Motor neuron (in vitro differentiated cells): ENCODE results near the gene DLGAP1. TPM values are rescaled to one million over a fixed set of nuclear protein-coding genes. Genes with fewer than 3 reads are reported as not detected.

Experiments used
- ATAC-seq, 8 experiments: fragments of 200-7000 bp; cut with Tn5 transposase; replicated peaks in 6 of 8; 2 replicates each; pipeline ENCODE4 v1.8.0; 2021; ENCODE audit warnings: mild to moderate bottlenecking in 8 of 8, moderate library complexity in 8 of 8
- H3K27ac ChIP-seq, 2 donors: fragments of 250-450 bp; sonication (Bioruptor Pico); 2 replicates each; pipeline ENCODE4 v1.9.0; 2021; ENCODE audit warnings: antibody characterized with exemption in 2 of 2, mild to moderate bottlenecking in 2 of 2, moderate library complexity in 1 of 2
- H3K4me1 ChIP-seq, 2 donors: fragments of 250-450 bp; sonication (Bioruptor Pico); replicated peaks in 1 of 2; 2 replicates each; pipeline ENCODE4 v1.6.1; 2021; ENCODE audit warnings: antibody characterized with exemption in 2 of 2, mild to moderate bottlenecking in 2 of 2, moderate library complexity in 1 of 2
- H3K4me3 ChIP-seq, 5 donors: fragments of 250-450 bp; sonication (Bioruptor Pico); 2 replicates each; pipeline ENCODE4 v1.9.0; 2021; ENCODE audit warnings: antibody characterized with exemption in 5 of 5, mild to moderate bottlenecking in 5 of 5, moderate library complexity in 4 of 5
- WGBS, 10 experiments: fragments of 450-650 bp; shearing (Covaris generic); methylation state at CpG; one replicate each; pipeline ENCODE4 v1.0.0; 2022; 5-methylcytosine and 5-hydroxymethylcytosine counted together
- in situ Hi-C, 9 experiments: fragments of 400-800 bp; cut with MboI; loops; one replicate each; pipeline ENCODE4 v1.15.0; 2021; ENCODE audit warnings: low sequenced_read_pairs in 9 of 9, low pct_unique_long_range_greater_than_20kb in 2 of 9; ENCODE audit not compliant: unreplicated experiment in 9 of 9
- total RNA-seq, 8 experiments: library from RNA; unstranded; fragments of 300-600 nt; gene quantifications; 2 replicates each; pipeline versions ENCODE4 v1.2.3 to v1.2.4, GENCODE V29; 2022

Gene DLGAP1
- total RNA-seq, 8 experiments from 2014 or later, result 0.36 to 38.2 (median 16.6) TPM

- Histone ChIP-seq H3K27ac (no peak overlapping the region), H3K4me1 (no peaks in the 10 kb centered on the region), H3K4me3 (no peak overlapping the region)
- 0 to 100% (median 69%) methylated on average over 1 to 4 of the region's 4 CpGs for WGBS, 10 experiments
- in situ Hi-C loops, result no loop called here
- ATAC-seq, result peak in 5 of 8 experiments; percentile 40 to 58 (median 56)
Observed at GRCh38 chr18:4369705-4370104, 85.4 kb downstream of the DLGAP1 start.

- in situ Hi-C loops, result no loop called here
- Histone ChIP-seq H3K27ac (no peak overlapping the region), H3K4me1 (peaks cover 0 to 9% of the 10 kb centered on the region in 2 donors), H3K4me3 (no peak overlapping the region)
- ATAC-seq, result no peak
- 0 to 100% (median 53%) methylated on average over 2 of the region's 2 CpGs; no CpG with 5 or more reads in 2 of the 10 experiments for WGBS, 10 experiments
Observed at GRCh38 chr18:4360221-4360715, 94.8 kb downstream of the DLGAP1 start.

GRCh38 chr18:4358618-4359017, 96.5 kb downstream of the DLGAP1 start:
- ATAC-seq, result peak in 1 of 8 experiments; percentile 29
- no peak overlapping the region for H3K4me3 ChIP-seq
- in situ Hi-C loops, result no loop called here
- no peak overlapping the region for H3K27ac ChIP-seq
- 0 to 100% (median 30%) methylated on average over 1 to 4 of the region's 4 CpGs; no CpG with 5 or more reads in 3 of the 10 experiments for WGBS, 10 experiments
- H3K4me1 ChIP-seq, result peaks cover 0 to 10% of the 10 kb centered on the region in 2 donors

GRCh38 chr18:4357579-4357978, 97.5 kb downstream of the DLGAP1 start:
- no peak overlapping the region for H3K27ac ChIP-seq
- peak in 4 of 8 experiments; percentile 42 to 72 (median 60) for ATAC-seq
- H3K4me3 ChIP-seq, result no peak overlapping the region
- peaks cover 4 to 17% of the 10 kb centered on the region in 2 donors for H3K4me1 ChIP-seq
- 0 to 80% (median 57%) methylated on average over 1 to 4 of the region's 4 CpGs; no CpG with 5 or more reads in 4 of the 10 experiments for WGBS, 10 experiments
- in situ Hi-C loops, result no loop called here

- in situ Hi-C loops, result no loop called here
- H3K27ac ChIP-seq, result no peak overlapping the region
- WGBS, 10 experiments, result 0 to 95% (median 40%) methylated on average over 1 to 5 of the region's 6 CpGs; no CpG with 5 or more reads in 2 of the 10 experiments
- H3K4me3 ChIP-seq, result no peak overlapping the region
- ATAC-seq, result no peak
- H3K4me1 ChIP-seq, result peaks cover 4 to 17% of the 10 kb centered on the region in 2 donors
Observed at GRCh38 chr18:4356929-4357328, 98.2 kb downstream of the DLGAP1 start.

- WGBS, 10 experiments, result 12 to 93% (median 60%) methylated on average over 2 to 9 of the region's 9 CpGs
- no peak for ATAC-seq
- no peak overlapping the region for H3K27ac ChIP-seq
- H3K4me3 ChIP-seq, result no peak overlapping the region
- in situ Hi-C loops, result no loop called here
- peaks cover 4 to 15% of the 10 kb centered on the region in 2 donors for H3K4me1 ChIP-seq
Observed at GRCh38 chr18:4353853-4354418, 101.2 kb downstream of the DLGAP1 start.

- 5 to 100% (median 47%) methylated on average over 1 to 14 of the region's 15 CpGs for WGBS, 10 experiments
- in situ Hi-C loops, result no loop called here
- no peak overlapping the region for H3K27ac ChIP-seq
Observed at GRCh38 chr18:4352746-4353551, 102.2 kb downstream of the DLGAP1 start.

GRCh38 chr18:4351005-4351404, 104.1 kb downstream of the DLGAP1 start:
- WGBS, 10 experiments, result 29 to 100% (median 93%) methylated on average over 1 to 2 of the region's 2 CpGs; no CpG with 5 or more reads in 1 of the 10 experiments
- ATAC-seq, result no peak
- no peak overlapping the region for H3K27ac ChIP-seq
- H3K4me1 ChIP-seq, result peaks cover 4 to 8% of the 10 kb centered on the region in 2 donors
- no peak overlapping the region for H3K4me3 ChIP-seq
- in situ Hi-C loops, result no loop called here

More at GRCh38 chr18:4352746-4353551, 102.2 kb downstream of the DLGAP1 start:
- H3K4me1 ChIP-seq, result peaks cover 4 to 8% of the 10 kb centered on the region in 2 donors
- H3K4me3 ChIP-seq, result no peak overlapping the region
- peak in 2 of 8 experiments; percentile 38 to 39 for ATAC-seq

GRCh38 chr18:4335386-4335785, 119.7 kb downstream of the DLGAP1 start:
- no peak overlapping the region for H3K4me3 ChIP-seq
- H3K4me1 ChIP-seq, result no peaks in the 10 kb centered on the region
- no peak for ATAC-seq
- WGBS, 10 experiments, result 8 to 86% (median 55%) methylated on average over 1 of the region's 1 CpG; no CpG with 5 or more reads in 4 of the 10 experiments
- no peak overlapping the region for H3K27ac ChIP-seq
- in situ Hi-C loops, result loop anchor here in 1 of 9 experiments (25.0 kb wide), 2 partner anchors 102 to 223 kb away; no protein-coding TSS in a partner anchor

GRCh38 chr18:4333043-4333442, 122.1 kb downstream of the DLGAP1 start:
- Histone ChIP-seq H3K4me1 (no peaks in the 10 kb centered on the region), H3K27ac (no peak overlapping the region), H3K4me3 (no peak overlapping the region)
- in situ Hi-C loops, result loop anchor here in 1 of 9 experiments (25.0 kb wide), 2 partner anchors 104 to 221 kb away; no protein-coding TSS in a partner anchor
- WGBS, 10 experiments, result 7 to 100% (median 88%) methylated on average over 1 to 5 of the region's 5 CpGs; no CpG with 5 or more reads in 2 of the 10 experiments
- ATAC-seq, result no peak

- WGBS, 10 experiments, result 5 to 71% (median 49%) methylated on average over 1 to 3 of the region's 3 CpGs
- H3K4me1 ChIP-seq, result peaks cover 8 to 16% of the 10 kb centered on the region in 2 donors
- H3K27ac ChIP-seq, result no peak overlapping the region
- ATAC-seq, result no peak
- in situ Hi-C loops, result no loop called here
- H3K4me3 ChIP-seq, result no peak overlapping the region
Observed at GRCh38 chr18:4319738-4320677, 135.1 kb downstream of the DLGAP1 start.

- WGBS, 10 experiments, result 14 to 100% (median 57%) methylated on average over 2 to 5 of the region's 5 CpGs
- H3K27ac ChIP-seq, result no peak overlapping the region
- H3K4me3 ChIP-seq, result no peak overlapping the region
- peaks cover 10 to 16% of the 10 kb centered on the region in 2 donors for H3K4me1 ChIP-seq
- no peak for ATAC-seq
- in situ Hi-C loops, result no loop called here
Observed at GRCh38 chr18:4318311-4318710, 136.8 kb downstream of the DLGAP1 start.
